IMR-90 (cell line): ENCODE measurements around the gene IL36RN. TPM values are rescaled to one million over a fixed set of nuclear protein-coding genes. Genes with fewer than 3 reads are reported as not detected.

ENCODE experiments used
- ATAC-seq: fragments of 200-7000 bp; cut with Tn5 transposase; 2 replicates; pipeline ENCODE4 v1.9.1; 2020; ENCODE audit warnings: low read depth, mild to moderate bottlenecking, moderate library complexity
- BruUV-seq: library from RNA; stranded (reverse); fragments of 400-500 nt; replicated peaks from 2 replicates; lab custom pipeline; 2021; lab: Mats Ljungman, UMichigan
- CTCF ChIA-PET: fragments of 300-600 bp; formaldehyde crosslinking; extraction: SDS; loops from one replicate; lab custom pipeline; 2021; ENCODE audit warnings: antibody characterized with exemption; lab: Yijun Ruan, JAX
- POLR2A ChIA-PET: fragments of 300-600 bp; sonication (Branson Sonifier 250); formaldehyde crosslinking; loops from one replicate; lab custom pipeline; 2022; ENCODE audit warnings: antibody characterized with exemption; ENCODE audit not compliant: unreplicated experiment; lab: Charles Lee
- DNase-seq: peaks from one replicate; pipeline ENCODE4 v3.0.0; 2013
- H2AFZ ChIP-seq: replicated peaks from 2 replicates; pipeline ENCODE3; 2013; ENCODE audit warnings: low read length, mild to moderate bottlenecking; ENCODE audit not compliant: poor library complexity
- H2AK5ac ChIP-seq: 2 replicates; pipeline ENCODE4 v1.6.1; 2013; ENCODE audit warnings: low read depth, low read length, inconsistent platforms
- H2AK9ac ChIP-seq: replicated peaks from 2 replicates; pipeline ENCODE3; 2013; ENCODE audit warnings: mild to moderate bottlenecking, low read depth, low read length, moderate library complexity; ENCODE audit not compliant: poor library complexity
- H2BK120ac ChIP-seq: 2 replicates; pipeline ENCODE4 v1.6.1; 2013; ENCODE audit warnings: low read depth, low read length, inconsistent platforms
- H2BK15ac ChIP-seq: 3 replicates; pipeline ENCODE4 v1.6.1; 2013; ENCODE audit warnings: low read depth, low read length, inconsistent platforms
- H2BK20ac ChIP-seq: 2 replicates; pipeline ENCODE4 v1.6.1; 2013; ENCODE audit warnings: low read depth, mild to moderate bottlenecking, inconsistent platforms, low read length, moderate library complexity
- H2BK5ac ChIP-seq: 2 replicates; pipeline ENCODE4 v1.6.1; 2013; ENCODE audit warnings: mild to moderate bottlenecking, low read depth, low read length, inconsistent platforms; ENCODE audit not compliant: poor library complexity, severe bottlenecking
- H3K14ac ChIP-seq: replicated peaks from 2 replicates; pipeline ENCODE4 v1.6.1; 2013; ENCODE audit warnings: low read depth, low read length, inconsistent platforms
- H3K18ac ChIP-seq: 2 replicates; pipeline ENCODE4 v1.6.1; 2013; ENCODE audit warnings: low read depth, low read length, control low read depth
- H3K23ac ChIP-seq: 2 replicates; pipeline ENCODE4 v1.6.1; 2013; ENCODE audit warnings: low read depth, low read length, inconsistent platforms
- H3K27ac ChIP-seq: 2 replicates; pipeline ENCODE4 v1.5.1; 2013; ENCODE audit warnings: mild to moderate bottlenecking, control low read depth, low read length; ENCODE audit not compliant: insufficient read depth
- H3K27me3 ChIP-seq: 2 replicates; pipeline ENCODE4 v1.6.1; 2013; ENCODE audit warnings: low read length; ENCODE audit not compliant: control insufficient read depth, insufficient read depth
- H3K36me3 ChIP-seq: 2 replicates; pipeline ENCODE4 v1.6.1; 2013; ENCODE audit warnings: low read length, mixed read lengths; ENCODE audit not compliant: control insufficient read depth, insufficient read depth
- H3K4ac ChIP-seq: 2 replicates; pipeline ENCODE4 v1.6.1; 2013; ENCODE audit warnings: low read depth, low read length, inconsistent platforms
- H3K4me1 ChIP-seq: 2 replicates; pipeline ENCODE4 v1.6.1; 2013; ENCODE audit warnings: low read length, mixed read lengths; ENCODE audit not compliant: control insufficient read depth, insufficient read depth
- H3K4me2 ChIP-seq: 2 replicates; pipeline ENCODE4 v1.6.1; 2013; ENCODE audit warnings: low read depth, mild to moderate bottlenecking, control low read depth, low read length, moderate library complexity
- H3K4me3 ChIP-seq: 2 replicates; pipeline ENCODE4 v1.5.1; 2013; ENCODE audit warnings: low read depth, mild to moderate bottlenecking, control low read depth, low read length, moderate library complexity; ENCODE audit not compliant: insufficient read depth
- H3K56ac ChIP-seq: 2 replicates; pipeline ENCODE4 v1.6.1; 2013; ENCODE audit warnings: low read length, inconsistent platforms; ENCODE audit not compliant: insufficient read depth; ENCODE audit errors: extremely low read depth
- H3K79me1 ChIP-seq, 2 experiments: 2 replicates each; pipeline ENCODE4 v1.6.1; 2013; ENCODE audit warnings: low read length in 2 of 2, inconsistent platforms in 1 of 2, low read depth in 1 of 2
- H3K9ac ChIP-seq: 2 replicates; pipeline ENCODE4 v1.6.1; 2013; ENCODE audit warnings: low read depth, low read length, control low read depth
- H3K9me1 ChIP-seq: 2 replicates; pipeline ENCODE4 v1.6.1; 2013; ENCODE audit warnings: low read length, inconsistent platforms; ENCODE audit not compliant: insufficient read depth
- H3K9me3 ChIP-seq: 2 replicates; pipeline ENCODE4 v1.6.1; 2013; ENCODE audit warnings: low read length; ENCODE audit not compliant: control insufficient read depth, insufficient read depth
- H4K20me1 ChIP-seq: 2 replicates; pipeline ENCODE4 v1.6.1; 2013; ENCODE audit warnings: low read length, inconsistent platforms; ENCODE audit not compliant: insufficient read depth
- H4K5ac ChIP-seq: 2 replicates; pipeline ENCODE4 v1.6.1; 2013; ENCODE audit warnings: mild to moderate bottlenecking, low read depth, low read length, control low read depth
- H4K8ac ChIP-seq, 2 experiments: 2 replicates each; pipeline ENCODE4 v1.6.1; 2013; ENCODE audit warnings: low read depth in 2 of 2, low read length in 2 of 2, control low read depth in 1 of 2, inconsistent platforms in 1 of 2
- H4K91ac ChIP-seq: 2 replicates; pipeline ENCODE4 v1.6.1; 2013; ENCODE audit warnings: low read depth, low read length, inconsistent platforms; ENCODE audit not compliant: insufficient read depth
- BHLHE40 ChIP-seq: fragments of 150-350 bp; IDR thresholded peaks from 2 replicates; pipeline ENCODE4 v1.6.1; 2016; ENCODE audit warnings: mild to moderate bottlenecking, low read depth, low read length
- CEBPB ChIP-seq: IDR thresholded peaks from 2 replicates; pipeline ENCODE4 v1.6.1; 2012; ENCODE audit warnings: low read depth, low read length, improper control_type of control experiment
- CHD1 ChIP-seq: IDR thresholded peaks from 2 replicates; pipeline ENCODE4 v1.6.1; 2012; ENCODE audit warnings: low read depth, low read length, improper control_type of control experiment
- FOS ChIP-seq: fragments of 150-350 bp; IDR thresholded peaks from 2 replicates; pipeline ENCODE4 v1.6.1; 2016; ENCODE audit warnings: low read depth, low read length
- MAFK ChIP-seq: IDR thresholded peaks from 2 replicates; pipeline ENCODE4 v1.6.1; 2012; ENCODE audit warnings: low read depth, low read length, improper control_type of control experiment
- MAZ ChIP-seq: IDR thresholded peaks from 2 replicates; pipeline ENCODE4 v1.6.1; 2012; ENCODE audit warnings: low read depth, mild to moderate bottlenecking, low read length, improper control_type of control experiment, moderate library complexity, borderline replicate concordance
- MXI1 ChIP-seq: IDR thresholded peaks from 2 replicates; pipeline ENCODE4 v1.6.1; 2012; ENCODE audit warnings: low read depth, mild to moderate bottlenecking, low read length, moderate library complexity, borderline replicate concordance
- POLR2A ChIP-seq: IDR thresholded peaks from 2 replicates; pipeline ENCODE4 v1.6.1; 2012; ENCODE audit warnings: mild to moderate bottlenecking, low read depth, low read length
- RAD21 ChIP-seq: IDR thresholded peaks from 2 replicates; pipeline ENCODE4 v1.6.1; 2012; ENCODE audit warnings: low read length, improper control_type of control experiment
- RCOR1 ChIP-seq: IDR thresholded peaks from 2 replicates; pipeline ENCODE4 v1.6.1; 2012; ENCODE audit warnings: mild to moderate bottlenecking, low read length, improper control_type of control experiment; ENCODE audit not compliant: insufficient replicate concordance
- RFX5 ChIP-seq: IDR thresholded peaks from 2 replicates; pipeline ENCODE4 v1.8.0; 2012; ENCODE audit warnings: low read depth, mild to moderate bottlenecking, low read length, moderate library complexity
- SMC3 ChIP-seq: fragments of 150-350 bp; IDR thresholded peaks from 2 replicates; pipeline ENCODE4 v1.6.1; 2016; ENCODE audit warnings: low read depth, mild to moderate bottlenecking, antibody characterized with exemption, low read length, moderate library complexity
- WGBS, 2 experiments: methylation state at CpG; one replicate each; pipeline versions ENCODE4 v1.1.5 to v1.1.7; 2013; ENCODE audit warnings: missing lambda C conversion rate in 2 of 2; ENCODE audit not compliant: insufficient read length in 1 of 2; ENCODE audit errors: extremely low coverage in 2 of 2; 5-methylcytosine and 5-hydroxymethylcytosine counted together
- dilution Hi-C: fragments of 300-500 bp; cut with HindIII; formaldehyde crosslinking; loops from one replicate; pipeline ENCODE4 v1.14.3; 2018; ENCODE audit warnings: low sequenced_read_pairs; ENCODE audit not compliant: unreplicated experiment
- in situ Hi-C: fragments of 300-500 bp; cut with MboI; formaldehyde crosslinking; loops from 3 replicates; pipeline ENCODE4 v1.14.3; 2019; ENCODE audit warnings: low sequenced_read_pairs, inconsistent platforms, mixed read lengths
- intact Hi-C: fragments of 100-400 bp; cut with micrococcal nuclease; formaldehyde crosslinking; loops from 2 replicates; pipeline ENCODE4 v1.10.0; 2022
- polyA plus RNA-seq, 3 experiments: library from polyadenylated mRNA; depleted of rRNA; stranded (reverse); fragments of >200 nt; gene quantifications; 2 replicates each; pipeline ENCODE4 v1.2.3, GENCODE V29; 2012; ENCODE audit warnings: low replicate concordance in 1 of 3
- total RNA-seq: library from RNA; depleted of rRNA; stranded (reverse); fragments of >200 nt; gene quantifications from 2 replicates; pipeline ENCODE4 v1.2.3, GENCODE V29; 2012
- TF ChIP-seq, protein P1 (sequence below): conservative IDR thresholded peaks from 2 replicates; pipeline ENCODE4 v1.5.1; 2012; ENCODE audit warnings: mild to moderate bottlenecking, low read depth, low read length, improper control_type of control experiment
- TF ChIP-seq, protein P2 (sequence below): fragments of 150-350 bp; IDR thresholded peaks from 2 replicates; pipeline ENCODE4 v1.6.1; 2017; ENCODE audit warnings: mild to moderate bottlenecking, antibody characterized with exemption, low read length, low read depth
- TF ChIP-seq, protein P3 (sequence below): fragments of 150-350 bp; IDR thresholded peaks from 2 replicates; pipeline ENCODE4 v1.6.1; 2016; ENCODE audit warnings: low read depth, mild to moderate bottlenecking, low read length, moderate library complexity, borderline replicate concordance

Gene IL36RN
- total and polyA plus RNA-seq, 2 of the 4 experiments (the other 2 are of a cell fraction) = not detected

- TF ChIP-seq, protein P1, sequence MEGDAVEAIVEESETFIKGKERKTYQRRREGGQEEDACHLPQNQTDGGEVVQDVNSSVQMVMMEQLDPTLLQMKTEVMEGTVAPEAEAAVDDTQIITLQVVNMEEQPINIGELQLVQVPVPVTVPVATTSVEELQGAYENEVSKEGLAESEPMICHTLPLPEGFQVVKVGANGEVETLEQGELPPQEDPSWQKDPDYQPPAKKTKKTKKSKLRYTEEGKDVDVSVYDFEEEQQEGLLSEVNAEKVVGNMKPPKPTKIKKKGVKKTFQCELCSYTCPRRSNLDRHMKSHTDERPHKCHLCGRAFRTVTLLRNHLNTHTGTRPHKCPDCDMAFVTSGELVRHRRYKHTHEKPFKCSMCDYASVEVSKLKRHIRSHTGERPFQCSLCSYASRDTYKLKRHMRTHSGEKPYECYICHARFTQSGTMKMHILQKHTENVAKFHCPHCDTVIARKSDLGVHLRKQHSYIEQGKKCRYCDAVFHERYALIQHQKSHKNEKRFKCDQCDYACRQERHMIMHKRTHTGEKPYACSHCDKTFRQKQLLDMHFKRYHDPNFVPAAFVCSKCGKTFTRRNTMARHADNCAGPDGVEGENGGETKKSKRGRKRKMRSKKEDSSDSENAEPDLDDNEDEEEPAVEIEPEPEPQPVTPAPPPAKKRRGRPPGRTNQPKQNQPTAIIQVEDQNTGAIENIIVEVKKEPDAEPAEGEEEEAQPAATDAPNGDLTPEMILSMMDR = no peak
- TF ChIP-seq CHD1 (no peak), RFX5 (no peak), MAZ (no peak), FOS (no peak), SMC3 (no peak), POLR2A (no peak), MXI1 (no peak), RAD21 (no peak), CEBPB (no peak), RCOR1 (no peak), MAFK (no peak), BHLHE40 (no peak)
- TF ChIP-seq, protein P2, sequence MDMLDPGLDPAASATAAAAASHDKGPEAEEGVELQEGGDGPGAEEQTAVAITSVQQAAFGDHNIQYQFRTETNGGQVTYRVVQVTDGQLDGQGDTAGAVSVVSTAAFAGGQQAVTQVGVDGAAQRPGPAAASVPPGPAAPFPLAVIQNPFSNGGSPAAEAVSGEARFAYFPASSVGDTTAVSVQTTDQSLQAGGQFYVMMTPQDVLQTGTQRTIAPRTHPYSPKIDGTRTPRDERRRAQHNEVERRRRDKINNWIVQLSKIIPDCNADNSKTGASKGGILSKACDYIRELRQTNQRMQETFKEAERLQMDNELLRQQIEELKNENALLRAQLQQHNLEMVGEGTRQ = no peak
- TF ChIP-seq, protein P3, sequence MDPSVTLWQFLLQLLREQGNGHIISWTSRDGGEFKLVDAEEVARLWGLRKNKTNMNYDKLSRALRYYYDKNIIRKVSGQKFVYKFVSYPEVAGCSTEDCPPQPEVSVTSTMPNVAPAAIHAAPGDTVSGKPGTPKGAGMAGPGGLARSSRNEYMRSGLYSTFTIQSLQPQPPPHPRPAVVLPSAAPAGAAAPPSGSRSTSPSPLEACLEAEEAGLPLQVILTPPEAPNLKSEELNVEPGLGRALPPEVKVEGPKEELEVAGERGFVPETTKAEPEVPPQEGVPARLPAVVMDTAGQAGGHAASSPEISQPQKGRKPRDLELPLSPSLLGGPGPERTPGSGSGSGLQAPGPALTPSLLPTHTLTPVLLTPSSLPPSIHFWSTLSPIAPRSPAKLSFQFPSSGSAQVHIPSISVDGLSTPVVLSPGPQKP = no peak
- H3K4me3 ChIP-seq = no peak within 1 kb of the TSS
- WGBS, 2 experiments = no CpG with 5 or more reads among the region's 6 CpGs
- no peak within 1 kb of the TSS for H2AK9ac ChIP-seq
- no peak within 1 kb of the TSS for H3K18ac ChIP-seq
- ATAC-seq = no peak
- H4K5ac ChIP-seq = no peak within 1 kb of the TSS
- H2AK5ac ChIP-seq = no peak within 1 kb of the TSS
- H4K20me1 ChIP-seq = no peaks in the 10 kb centered on the region
- H3K9ac ChIP-seq = no peak within 1 kb of the TSS
- ChIA-PET POLR2A (no interaction called here), CTCF (no interaction called here)
- H2AFZ ChIP-seq = no peak within 1 kb of the TSS
- no peak within 1 kb of the TSS for H4K91ac ChIP-seq
- DNase-seq = no peak
- no peaks in the 10 kb centered on the region for H3K9me1 ChIP-seq
- in situ Hi-C loops (no loop called here), intact Hi-C loops (no loop called here), dilution Hi-C loops (no loop called here)
- H3K14ac ChIP-seq = no peak within 1 kb of the TSS
- no peak within 1 kb of the TSS for H3K56ac ChIP-seq
- no peaks in the 10 kb centered on the region for H3K36me3 ChIP-seq
- no peak within 1 kb of the TSS for H3K27ac ChIP-seq
- H3K9me3 ChIP-seq = no peaks in the 10 kb centered on the region; the same call in 1 of the 2 replicates
- H3K79me1 ChIP-seq = no peaks in the 10 kb centered on the region
- no peak within 1 kb of the TSS for H3K4ac ChIP-seq
- BruUV-seq = no TSS peak
- H3K4me2 ChIP-seq = no peak within 1 kb of the TSS
- no peak within 1 kb of the TSS for H2BK20ac ChIP-seq
- no peak within 1 kb of the TSS for H2BK120ac ChIP-seq
- H2BK15ac ChIP-seq = no peak within 1 kb of the TSS
- no peak within 1 kb of the TSS for H2BK5ac ChIP-seq
- H4K8ac ChIP-seq = no peak within 1 kb of the TSS
- H3K4me1 ChIP-seq = no peaks in the 10 kb centered on the region
- H3K23ac ChIP-seq = no peak within 1 kb of the TSS
- H3K27me3 ChIP-seq = no peaks in the 10 kb centered on the region
Measured at GRCh38 chr2:113052396-113052917, 6.5 kb upstream of the IL36RN start, which contains the start of gene IL36B. IL36B (minus strand) TSS chr2:113052867.
